Fibroblast of mammary gland (primary cell): ENCODE data around the gene OR13H1.

Source experiments
- DNase-seq: peaks from one replicate; pipeline ENCODE4 v3.0.0-alpha.2; 2010; ENCODE audit warnings: low read depth
- H3K4me3 ChIP-seq: 2 replicates; pipeline ENCODE4 v1.5.1; 2011; ENCODE audit warnings: low read depth, mild to moderate bottlenecking, low read length, moderate library complexity; ENCODE audit not compliant: control insufficient read depth
- TF ChIP-seq, protein P1 (sequence below): conservative IDR thresholded peaks from 2 replicates; pipeline ENCODE4 v1.5.1; 2011; ENCODE audit warnings: low read depth, low read length, inconsistent platforms; ENCODE audit not compliant: control insufficient read depth, insufficient read depth

Gene OR13H1

DNA sequence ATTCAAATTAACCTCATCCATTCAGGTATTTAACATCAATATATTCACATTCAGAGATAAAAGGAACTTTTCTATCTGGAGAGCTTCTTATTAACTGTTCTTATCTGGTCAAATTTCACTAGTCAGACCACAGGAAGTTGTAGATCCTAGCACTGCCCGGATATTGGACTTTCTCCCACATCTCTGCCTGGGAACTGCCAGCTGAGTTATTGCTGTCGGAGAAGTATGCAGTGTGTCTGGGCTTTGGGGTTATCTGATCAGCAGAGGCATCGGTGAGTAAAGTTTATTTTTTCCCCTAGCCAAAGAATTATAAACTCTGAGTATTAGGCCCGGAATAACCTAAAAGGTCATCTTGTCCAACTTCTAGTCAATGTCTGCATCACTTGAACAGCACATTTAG is 45.1 kb downstream of the OR13H1 start:
- peak; percentile 10 for DNase-seq
- TF ChIP-seq, protein P1, sequence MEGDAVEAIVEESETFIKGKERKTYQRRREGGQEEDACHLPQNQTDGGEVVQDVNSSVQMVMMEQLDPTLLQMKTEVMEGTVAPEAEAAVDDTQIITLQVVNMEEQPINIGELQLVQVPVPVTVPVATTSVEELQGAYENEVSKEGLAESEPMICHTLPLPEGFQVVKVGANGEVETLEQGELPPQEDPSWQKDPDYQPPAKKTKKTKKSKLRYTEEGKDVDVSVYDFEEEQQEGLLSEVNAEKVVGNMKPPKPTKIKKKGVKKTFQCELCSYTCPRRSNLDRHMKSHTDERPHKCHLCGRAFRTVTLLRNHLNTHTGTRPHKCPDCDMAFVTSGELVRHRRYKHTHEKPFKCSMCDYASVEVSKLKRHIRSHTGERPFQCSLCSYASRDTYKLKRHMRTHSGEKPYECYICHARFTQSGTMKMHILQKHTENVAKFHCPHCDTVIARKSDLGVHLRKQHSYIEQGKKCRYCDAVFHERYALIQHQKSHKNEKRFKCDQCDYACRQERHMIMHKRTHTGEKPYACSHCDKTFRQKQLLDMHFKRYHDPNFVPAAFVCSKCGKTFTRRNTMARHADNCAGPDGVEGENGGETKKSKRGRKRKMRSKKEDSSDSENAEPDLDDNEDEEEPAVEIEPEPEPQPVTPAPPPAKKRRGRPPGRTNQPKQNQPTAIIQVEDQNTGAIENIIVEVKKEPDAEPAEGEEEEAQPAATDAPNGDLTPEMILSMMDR = no peak

More for the DNA sequence above, 45.1 kb downstream of the OR13H1 start:
- no peak overlapping the region for H3K4me3 ChIP-seq
